ENCODE data around the gene FCHSD2. TPM values are rescaled to one million over a fixed set of nuclear protein-coding genes. Genes with fewer than 3 reads are reported as not detected.
"Not testable (repeated sequence)": the region's sequence is repeated elsewhere in the genome, so short reads cannot be mapped to it uniquely, and the experiment has no call there.

FCHSD2 gene
- total and polyA plus RNA-seq, 2 of the 13 experiments (the other 11 are each of a cell fraction or from before 2014, with no cell fraction given) = 20.5 to 24.8 TPM

GRCh38 chr11:72806378-72806777 lies 335.7 kb downstream of the FCHSD2 start:
- H3K27me3 ChIP-seq (ENCODE audit: control insufficient read depth in 1 of 2, insufficient read depth in 2 of 2, low read length in 2 of 2); CTCF ChIA-PET (ENCODE audit: low intra/inter-chr PET ratio, low total read pairs); intact Hi-C loops (cut with micrococcal nuclease; ENCODE audit: unreplicated experiment); ATAC-seq; H4K20me1 ChIP-seq (ENCODE audit: insufficient read depth, low read length); in situ Hi-C loops (cut with HindIII; ENCODE audit: extremely low pct_ligation_motif_present, low pct_unique_long_range_greater_than_20kb); H3K4me2 ChIP-seq (ENCODE audit: low read depth, low read length); H3K79me2 ChIP-seq (ENCODE audit: insufficient read depth, low read length); FAIRE-seq; BruUV-seq (replicated peaks); H3K4me3 ChIP-seq (replicated peaks in 1 of 3; ENCODE audit: insufficient read depth in 1 of 3, low read depth in 2 of 3, low read length in 3 of 3); H3K36me3 ChIP-seq (replicated peaks in 1 of 2; ENCODE audit: control insufficient read depth in 1 of 2, insufficient read depth in 2 of 2, low read length in 2 of 2); H3K9ac ChIP-seq (ENCODE audit: insufficient read depth, low read depth, low read length); H3K27ac ChIP-seq (ENCODE audit: extremely low read length, insufficient read depth, low read length); DNase-seq (ENCODE audit: low spot score); H3K9me3 ChIP-seq (ENCODE audit: low read length); H2AFZ ChIP-seq (ENCODE audit: low read length): not testable (repeated sequence)
- POLR2A ChIA-PET = interaction anchor here (1.8 kb wide), 1 partner anchor 12 kb away, joined by 13 read pairs; the partner anchor contains the start of gene STARD10
- H3K4me1 ChIP-seq (ENCODE audit: insufficient read depth, low read length) = peaks cover 22% of the 10 kb centered on the region
- 100% methylated on average over 1 of the region's 1 CpG for WGBS (ENCODE audit: low lambda C conversion rate)

- H3K4me3 ChIP-seq (replicated peaks in 1 of 3; ENCODE audit: insufficient read depth in 1 of 3, low read depth in 2 of 3, low read length in 3 of 3) = no peak overlapping the region
- no TSS peak for BruUV-seq (replicated peaks)
- H3K27me3 ChIP-seq (ENCODE audit: control insufficient read depth in 1 of 2, insufficient read depth in 2 of 2, low read length in 2 of 2) = no peaks in the 10 kb centered on the region
- no peaks in the 10 kb centered on the region for H3K9me3 ChIP-seq (ENCODE audit: low read length)
- no peak overlapping the region for H3K27ac ChIP-seq (ENCODE audit: extremely low read length, insufficient read depth, low read length)
- intact Hi-C loops (cut with micrococcal nuclease; ENCODE audit: unreplicated experiment) = no loop called here
- no peak overlapping the region for H3K9ac ChIP-seq (ENCODE audit: insufficient read depth, low read depth, low read length)
- no peak overlapping the region for H2AFZ ChIP-seq (ENCODE audit: low read length)
- in situ Hi-C loops (cut with HindIII; ENCODE audit: extremely low pct_ligation_motif_present, low pct_unique_long_range_greater_than_20kb) = no loop called here
- ATAC-seq = no peak
- 80% methylated on average over 6 of the region's 6 CpGs for WGBS (ENCODE audit: low lambda C conversion rate)
- POLR2A ChIA-PET = no interaction called here
- H3K79me2 ChIP-seq (ENCODE audit: insufficient read depth, low read length) = no peaks in the 10 kb centered on the region
- FAIRE-seq = no peak
- H3K4me2 ChIP-seq (ENCODE audit: low read depth, low read length) = no peak overlapping the region
- H4K20me1 ChIP-seq (ENCODE audit: insufficient read depth, low read length) = no peaks in the 10 kb centered on the region
- peaks cover 22% of the 10 kb centered on the region for H3K4me1 ChIP-seq (ENCODE audit: insufficient read depth, low read length)
- H3K36me3 ChIP-seq (replicated peaks in 1 of 2; ENCODE audit: control insufficient read depth in 1 of 2, insufficient read depth in 2 of 2, low read length in 2 of 2) = no peaks in the 10 kb centered on the region; a peak in 1 of 5 replicates
- DNase-seq (ENCODE audit: low spot score) = no peak
- CTCF ChIA-PET (ENCODE audit: low intra/inter-chr PET ratio, low total read pairs) = no interaction called here
- TF ChIP-seq ZNF790 (CRISPR knock-in tag; IDR thresholded peaks at IDR 0.05; ENCODE audit: borderline replicate concordance) = no peak
- no peak for TF ChIP-seq DMTF1 (CRISPR knock-in tag; IDR thresholded peaks at IDR 0.05)
- TF ChIP-seq ELF4 (CRISPR knock-in tag; IDR thresholded peaks at IDR 0.05; ENCODE audit: borderline replicate concordance) = no peak
- TF ChIP-seq EEA1 (CRISPR knock-in tag; IDR thresholded peaks at IDR 0.05; ENCODE audit: borderline replicate concordance) = no peak
- no peak for TF ChIP-seq ZBTB38 (CRISPR knock-in tag; IDR thresholded peaks at IDR 0.05)
- no peak for TF ChIP-seq DNMT3B (CRISPR knock-in tag; conservative IDR thresholded peaks at IDR 0.05)
Observed at GRCh38 chr11:72805216-72805615, 336.9 kb downstream of the FCHSD2 start.
